ENCODE measurements around the gene CTU1. TPM values are rescaled to one million over a fixed set of nuclear protein-coding genes. Genes with fewer than 3 reads are reported as not detected.
"Not testable (repeated sequence)": the region's sequence is repeated elsewhere in the genome, so short reads cannot be mapped to it uniquely, and the experiment has no call there.

The CTU1 gene
- total RNA-seq, result 17.1 and 19.3 TPM in 2 replicates

DNA sequence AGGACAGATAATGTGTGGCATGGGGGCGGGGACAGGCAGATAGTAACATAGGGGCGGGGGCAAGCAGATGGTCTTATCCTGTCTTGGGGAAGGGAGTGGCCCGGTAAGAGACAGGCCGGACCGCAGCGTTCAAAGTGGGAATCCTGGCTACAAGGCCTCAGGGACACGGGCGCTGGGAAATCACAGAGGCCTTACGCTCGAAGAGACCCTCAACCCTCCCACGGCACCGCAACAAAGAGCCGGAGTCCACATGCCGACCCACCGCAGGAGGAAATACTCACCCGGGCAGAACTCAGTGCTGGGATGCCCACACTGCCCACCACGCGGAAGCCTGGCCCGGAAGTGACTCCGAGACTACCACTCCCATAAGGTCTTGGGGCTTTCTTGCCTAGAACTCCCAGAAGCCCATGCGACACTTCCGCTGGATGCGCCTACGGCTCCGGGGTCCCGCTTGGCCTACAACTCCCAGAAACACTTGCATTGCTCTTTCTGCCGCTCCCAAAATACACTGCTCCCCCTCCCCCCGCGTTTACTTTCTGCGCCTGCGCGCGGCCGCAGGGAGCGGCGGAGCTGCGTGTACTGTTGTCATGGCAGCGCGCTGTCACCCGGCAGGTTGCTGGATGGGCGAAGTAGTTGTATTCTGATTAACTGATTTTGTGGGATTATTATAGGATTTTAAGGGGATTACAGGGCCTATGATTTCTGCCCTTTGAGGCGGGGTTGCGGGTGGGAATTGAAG, at the start of gene CTU1:
Gene CTU1 (minus strand): TSS at position 344 of the 739 bp plus-strand sequence. CDS start 3,840 bp downstream, outside the sequence.
- peak; percentile 94 for DNase-seq (ENCODE audit: extremely low read depth, low read depth, low spot score)

DNA sequence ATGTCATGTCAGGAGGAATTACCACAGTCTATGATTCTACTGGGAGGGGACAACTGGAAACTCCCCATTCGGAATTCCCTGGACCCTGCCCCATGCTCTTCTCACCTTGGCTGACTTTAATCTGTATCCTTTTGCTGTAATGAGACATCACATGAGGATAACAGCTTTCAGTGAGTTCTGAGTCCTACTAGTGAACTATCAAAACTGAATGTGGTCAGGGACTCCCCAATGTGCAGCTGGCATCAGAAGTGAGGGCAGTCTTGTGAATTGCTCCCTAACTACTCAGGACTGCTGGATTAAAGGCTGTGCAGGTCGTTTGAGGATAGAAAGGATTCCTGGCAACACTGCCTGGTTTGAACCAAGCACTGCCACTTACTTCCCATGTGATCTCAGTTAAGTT, 49.1 kb upstream of the CTU1 start:
- no peak for DNase-seq (ENCODE audit: extremely low read depth, low read depth, low spot score)

DNA sequence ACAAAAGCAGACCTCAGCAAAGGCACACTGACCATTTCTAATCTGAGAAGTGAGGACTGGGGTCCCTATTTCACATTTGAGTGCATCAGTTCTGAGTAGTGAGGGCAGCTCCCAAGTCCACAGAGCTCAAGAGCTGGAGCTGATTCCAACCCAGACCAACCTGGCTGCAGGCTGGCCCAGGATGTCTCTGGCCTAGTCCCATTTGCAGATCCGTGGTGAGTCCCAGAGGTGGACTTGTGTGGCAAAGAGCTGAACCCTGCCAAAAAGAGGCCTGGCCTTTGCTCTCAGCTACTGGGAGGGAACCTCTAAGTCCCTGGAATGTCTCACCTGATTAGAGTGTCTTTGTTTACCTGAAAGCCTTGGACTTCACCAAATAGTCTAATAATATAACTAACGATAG, 48.5 kb upstream of the CTU1 start:
- no peak for DNase-seq (ENCODE audit: extremely low read depth, low read depth, low spot score)

DNA sequence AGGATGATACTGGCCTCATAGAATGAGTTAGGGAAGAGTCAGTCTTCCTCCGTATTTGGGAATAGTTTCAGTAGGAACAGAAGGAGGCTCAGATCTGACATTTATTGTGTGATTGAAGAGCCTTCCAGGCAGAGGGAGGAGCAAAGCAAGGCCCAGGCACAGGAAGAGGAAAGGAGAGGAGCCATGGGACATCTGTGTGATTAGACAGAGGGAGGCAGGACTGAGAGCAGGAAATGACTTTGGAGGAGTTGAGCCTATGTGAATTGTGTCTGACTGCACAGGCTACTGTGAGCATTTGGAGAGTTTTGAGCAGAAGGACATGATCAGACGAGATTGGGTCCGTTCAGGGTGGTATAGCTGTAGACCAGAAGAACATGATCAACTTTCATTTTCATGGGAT, 42.4 kb upstream of the CTU1 start:
- DNase-seq (ENCODE audit: extremely low read depth, low read depth, low spot score), result no peak

DNA sequence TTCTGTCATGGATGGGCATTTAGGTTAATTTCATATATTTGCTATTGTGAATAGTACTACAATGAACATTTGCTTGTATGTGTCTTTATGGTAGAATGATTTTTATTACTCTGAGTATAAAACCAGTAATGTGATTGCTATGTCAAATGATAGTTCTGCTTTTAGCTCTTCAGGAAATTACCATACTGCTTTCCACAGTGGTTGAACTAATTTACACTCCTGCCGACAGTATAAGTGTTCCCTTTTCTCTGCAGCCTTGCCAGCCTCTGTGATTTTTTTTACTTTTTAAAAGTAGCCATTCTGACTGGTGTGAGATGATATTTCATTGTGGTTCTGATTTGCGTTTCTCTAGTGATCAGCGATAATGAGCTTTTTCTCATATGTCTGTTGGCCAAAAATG, 40.4 kb upstream of the CTU1 start:
- DNase-seq (ENCODE audit: extremely low read depth, low read depth, low spot score), result no peak

DNA sequence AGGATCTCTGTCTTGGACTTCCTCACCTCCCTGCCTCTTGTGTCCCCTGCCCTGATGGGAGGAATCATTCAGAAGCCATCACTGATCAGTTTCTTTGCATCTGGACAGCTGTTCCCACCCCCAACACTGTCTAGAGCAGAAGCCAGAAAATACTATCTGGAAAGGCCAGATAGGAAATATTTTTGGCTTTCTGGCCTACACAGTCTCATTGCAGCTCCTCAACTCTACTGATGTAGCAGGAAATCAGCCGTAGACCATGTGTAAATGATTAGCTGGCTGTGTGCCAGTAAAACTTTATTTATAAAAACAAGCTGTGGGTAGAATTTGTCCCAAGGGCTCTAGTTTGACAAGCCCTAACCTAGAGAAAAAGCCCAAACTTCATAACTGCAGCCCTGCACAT, 39.5 kb upstream of the CTU1 start:
- no peak for DNase-seq (ENCODE audit: extremely low read depth, low read depth, low spot score)

DNA sequence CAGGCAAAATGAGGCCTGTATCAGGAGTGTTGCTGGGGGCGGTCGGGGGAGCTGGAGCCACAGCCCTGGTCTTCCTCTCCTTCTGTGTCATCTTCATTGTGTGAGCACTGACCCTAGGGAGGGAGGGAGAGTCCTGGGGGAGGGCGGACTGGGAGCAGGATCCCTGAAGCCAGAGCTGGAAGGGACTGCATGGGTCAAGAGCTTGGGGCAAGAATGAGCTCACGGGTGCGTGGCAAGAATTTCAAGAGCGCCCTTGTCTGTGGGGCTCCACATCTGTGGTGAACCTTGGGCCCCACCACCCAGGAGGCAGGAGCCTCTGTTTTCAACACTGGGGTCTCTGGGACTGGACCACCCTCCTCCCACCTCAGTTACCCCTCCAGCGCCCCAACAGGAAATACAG, 38.5 kb upstream of the CTU1 start:
- DNase-seq (ENCODE audit: extremely low read depth, low read depth, low spot score), result no peak

DNA sequence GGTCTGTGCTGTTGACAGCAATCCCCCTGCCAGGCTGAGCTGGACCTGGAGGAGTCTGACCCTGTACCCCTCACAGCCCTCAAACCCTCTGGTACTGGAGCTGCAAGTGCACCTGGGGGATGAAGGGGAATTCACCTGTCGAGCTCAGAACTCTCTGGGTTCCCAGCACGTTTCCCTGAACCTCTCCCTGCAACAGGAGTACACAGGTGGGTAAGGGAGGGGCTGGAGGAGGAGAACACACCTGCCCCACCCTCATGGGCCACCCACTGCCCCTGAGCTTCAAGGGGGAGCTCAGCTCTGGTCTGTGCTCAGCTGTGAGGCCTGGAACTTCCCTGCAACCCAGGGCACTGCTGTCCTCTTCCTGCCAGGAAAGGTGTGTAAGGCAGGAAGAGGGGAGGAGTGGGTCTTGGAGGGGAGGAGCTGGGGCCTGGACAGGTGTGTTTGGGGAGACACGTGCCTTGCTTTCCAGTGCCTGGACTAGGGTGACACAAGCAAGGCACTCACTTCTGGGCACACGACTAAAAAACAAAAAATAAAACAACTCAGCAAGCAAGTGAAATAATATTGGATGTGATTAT, 37.8 kb upstream of the CTU1 start:
- no peak for DNase-seq (ENCODE audit: extremely low read depth, low read depth, low spot score)

DNA sequence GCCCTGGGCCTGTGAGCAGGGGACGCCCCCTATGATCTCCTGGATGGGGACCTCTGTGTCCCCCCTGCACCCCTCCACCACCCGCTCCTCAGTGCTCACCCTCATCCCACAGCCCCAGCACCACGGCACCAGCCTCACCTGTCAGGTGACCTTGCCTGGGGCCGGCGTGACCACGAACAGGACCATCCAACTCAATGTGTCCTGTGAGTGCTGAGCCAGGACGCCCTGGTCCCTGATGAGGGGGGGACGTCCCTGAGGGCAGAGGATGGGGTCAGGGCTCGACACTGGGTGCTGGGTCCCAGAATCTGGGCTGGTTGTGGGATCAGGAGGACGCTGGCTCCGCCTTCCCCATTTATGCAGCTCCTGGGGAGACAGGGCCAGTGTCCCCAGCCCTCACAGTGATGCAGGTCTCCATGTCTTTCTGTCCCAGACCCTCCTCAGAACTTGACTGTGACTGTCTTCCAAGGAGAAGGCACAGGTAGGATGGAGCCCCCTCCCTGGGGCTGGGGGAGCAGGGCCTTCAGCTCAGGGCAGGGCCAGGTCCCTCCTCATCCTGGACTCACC, 36.4 kb upstream of the CTU1 start:
- DNase-seq (ENCODE audit: extremely low read depth, low read depth, low spot score), result no peak

DNA sequence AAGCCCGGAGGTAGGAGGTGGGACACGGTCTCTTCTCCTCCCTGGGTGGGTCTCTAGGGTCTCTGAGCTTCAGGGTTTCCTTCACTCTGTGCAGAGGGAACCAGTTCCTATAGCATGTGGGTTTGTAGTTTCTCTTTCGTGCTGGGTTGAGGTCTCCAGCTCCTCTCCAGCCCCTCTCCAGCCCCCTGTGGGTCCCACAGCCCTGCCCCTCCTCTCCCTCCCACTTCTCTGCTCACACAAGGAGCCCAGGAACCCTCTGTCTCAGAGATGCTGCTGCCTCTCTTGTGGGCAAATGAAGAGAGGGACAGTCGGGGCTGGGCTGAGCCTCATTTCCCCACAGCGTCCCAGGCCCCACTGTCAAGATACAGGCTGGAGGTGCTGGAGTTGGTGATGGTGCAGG, 35.3 kb upstream of the CTU1 start:
- DNase-seq (ENCODE audit: extremely low read depth, low read depth, low spot score), result no peak

DNA sequence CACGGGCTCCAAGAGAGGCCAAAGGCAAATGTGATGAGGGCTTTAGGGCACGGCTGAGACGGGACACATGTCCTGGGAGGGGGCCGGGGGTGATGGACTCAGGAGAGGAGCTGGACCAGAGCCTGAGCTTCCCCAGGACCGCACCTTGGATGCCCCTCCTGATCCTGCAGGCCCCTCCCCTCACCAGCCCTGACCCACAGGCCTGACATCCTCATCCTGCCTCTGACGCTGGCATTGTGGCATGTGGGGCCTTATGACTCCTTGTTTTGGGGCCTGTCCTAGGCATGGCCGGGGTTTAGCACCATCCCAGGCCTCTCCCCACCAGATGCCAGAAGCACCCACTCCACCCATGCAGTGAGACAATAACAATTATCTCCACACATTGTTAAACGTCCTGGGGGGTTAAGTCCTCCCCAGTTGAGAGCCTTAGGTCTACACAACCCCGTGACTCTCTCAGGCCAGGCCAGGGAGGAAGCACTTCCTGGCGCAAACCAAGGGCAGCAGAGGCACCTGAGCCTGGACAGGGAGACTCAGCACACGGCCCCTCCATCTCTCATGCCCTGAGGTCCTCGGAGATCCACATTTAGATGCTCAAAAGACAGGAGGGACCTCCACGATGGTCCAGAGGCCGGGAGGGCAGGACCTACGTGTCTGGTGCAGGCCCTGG, 34.7 kb upstream of the CTU1 start:
- DNase-seq (ENCODE audit: extremely low read depth, low read depth, low spot score), result not testable (repeated sequence)

DNA sequence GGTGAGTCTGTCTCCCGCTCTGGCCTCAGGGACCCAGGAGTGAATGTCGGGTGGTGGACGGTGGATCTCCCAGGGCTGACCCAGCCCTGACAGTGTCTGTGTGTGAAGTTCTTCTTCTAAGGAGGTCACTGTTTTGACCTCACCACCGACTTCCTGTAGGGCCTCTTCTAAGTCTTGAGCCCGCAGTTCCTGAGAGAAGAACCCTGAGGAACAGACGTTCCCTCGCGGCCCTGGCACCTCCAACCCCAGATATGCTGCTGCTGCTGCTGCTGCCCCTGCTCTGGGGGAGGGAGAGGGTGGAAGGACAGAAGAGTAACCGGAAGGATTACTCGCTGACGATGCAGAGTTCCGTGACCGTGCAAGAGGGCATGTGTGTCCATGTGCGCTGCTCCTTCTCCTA, 33.9 kb upstream of the CTU1 start, which contains the start of gene SIGLEC7:
Gene SIGLEC7 (plus strand): TSS at position 183 of the 400 bp plus-strand sequence. CDS start 69 bp downstream, at position 252.
- no peak for DNase-seq (ENCODE audit: extremely low read depth, low read depth, low spot score)

DNA sequence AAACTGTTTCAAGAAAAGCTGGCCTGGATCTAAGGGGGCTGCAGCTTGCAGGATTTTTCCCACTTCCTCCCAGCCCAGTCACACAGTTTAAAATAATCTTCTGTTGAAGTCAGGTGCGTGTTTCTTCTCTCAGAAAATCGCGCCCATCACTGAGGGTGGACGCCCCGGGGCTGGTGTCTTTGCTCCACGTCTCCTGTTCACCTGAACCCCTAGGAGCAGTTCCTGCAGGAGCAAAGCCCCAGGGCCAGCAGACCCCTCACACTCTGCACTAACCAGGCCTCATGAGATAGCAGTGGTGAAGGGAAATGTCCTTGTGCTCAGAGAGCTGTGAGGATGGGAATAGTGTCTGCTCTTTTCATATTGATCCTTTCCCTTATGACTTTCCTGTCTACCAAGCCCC, 33.0 kb upstream of the CTU1 start:
- DNase-seq (ENCODE audit: extremely low read depth, low read depth, low spot score), result no peak

DNA sequence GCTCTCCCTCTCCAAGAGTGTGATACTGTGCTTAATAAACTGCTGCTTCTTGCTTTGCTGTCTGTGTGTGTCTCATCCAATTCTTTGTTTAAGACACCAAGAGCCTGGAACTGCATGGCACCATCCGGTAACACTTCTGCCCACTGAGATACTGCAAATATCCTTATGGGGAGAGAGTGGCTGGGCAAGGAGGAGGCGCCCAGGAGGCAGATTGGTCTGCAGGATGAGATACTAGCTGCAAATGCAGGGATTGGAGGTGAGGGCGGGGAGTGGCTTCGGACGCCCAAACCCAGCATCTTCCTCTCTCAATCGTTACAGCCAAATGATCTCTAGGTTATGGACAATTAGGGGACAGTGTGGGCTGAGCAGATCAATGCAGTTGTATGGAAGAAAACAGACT, 32.2 kb upstream of the CTU1 start:
- no peak for DNase-seq (ENCODE audit: extremely low read depth, low read depth, low spot score)

DNA sequence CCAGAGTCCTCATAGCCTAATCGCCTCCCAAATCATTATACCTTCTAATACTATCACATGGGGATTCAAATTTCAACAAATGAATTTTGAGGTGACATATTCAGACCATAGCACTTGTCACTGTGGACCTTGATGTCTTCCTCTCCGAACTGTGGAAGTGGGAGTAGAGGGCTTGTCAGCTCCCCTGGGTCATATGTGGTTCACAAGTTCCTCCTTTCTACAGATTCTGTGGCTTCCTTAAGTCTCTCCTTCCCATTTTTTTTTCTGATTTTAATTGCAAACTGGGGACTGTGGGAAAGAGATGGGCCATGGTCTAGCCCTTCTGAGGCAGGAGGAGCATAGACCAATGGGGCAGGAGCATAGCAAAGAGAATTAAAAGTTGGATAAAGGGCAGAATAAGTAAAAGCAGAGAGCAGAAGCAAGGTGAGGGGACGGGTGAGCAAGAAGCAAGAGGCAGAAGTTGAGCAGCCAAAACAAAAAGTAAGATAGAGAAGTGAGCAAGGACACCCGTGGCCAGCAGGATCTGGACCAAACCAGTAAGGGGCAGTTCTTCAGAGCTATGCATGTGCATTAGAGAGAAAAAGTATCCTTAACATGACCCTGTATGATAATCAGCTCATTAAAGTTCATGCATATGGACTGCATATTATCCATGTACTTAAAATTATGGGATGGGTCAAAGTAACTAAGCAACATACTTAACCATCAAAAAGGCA, 31.2 kb upstream of the CTU1 start:
- no peak for DNase-seq (ENCODE audit: extremely low read depth, low read depth, low spot score)

DNA sequence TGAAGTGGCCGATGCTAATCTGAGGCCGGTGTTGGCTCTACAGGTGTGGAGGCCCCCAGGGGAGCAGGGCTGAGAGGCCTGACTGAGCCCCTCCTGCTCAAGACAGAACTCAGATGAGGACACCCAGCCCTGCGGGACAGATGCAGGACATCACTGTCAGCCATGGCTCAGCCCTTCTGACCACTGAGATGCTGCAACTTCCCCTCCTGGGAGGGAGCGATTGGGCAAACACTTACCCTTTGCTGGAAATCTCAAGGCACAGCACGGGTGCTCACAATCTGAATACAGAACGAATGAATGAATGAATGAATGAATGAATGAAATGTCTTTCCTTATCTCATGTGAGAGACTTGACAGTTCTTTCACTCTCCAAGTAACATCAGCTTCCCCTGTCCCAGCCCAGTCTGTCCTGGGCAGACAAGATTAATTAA, 30.4 kb upstream of the CTU1 start:
- no peak for DNase-seq (ENCODE audit: extremely low read depth, low read depth, low spot score)

DNA sequence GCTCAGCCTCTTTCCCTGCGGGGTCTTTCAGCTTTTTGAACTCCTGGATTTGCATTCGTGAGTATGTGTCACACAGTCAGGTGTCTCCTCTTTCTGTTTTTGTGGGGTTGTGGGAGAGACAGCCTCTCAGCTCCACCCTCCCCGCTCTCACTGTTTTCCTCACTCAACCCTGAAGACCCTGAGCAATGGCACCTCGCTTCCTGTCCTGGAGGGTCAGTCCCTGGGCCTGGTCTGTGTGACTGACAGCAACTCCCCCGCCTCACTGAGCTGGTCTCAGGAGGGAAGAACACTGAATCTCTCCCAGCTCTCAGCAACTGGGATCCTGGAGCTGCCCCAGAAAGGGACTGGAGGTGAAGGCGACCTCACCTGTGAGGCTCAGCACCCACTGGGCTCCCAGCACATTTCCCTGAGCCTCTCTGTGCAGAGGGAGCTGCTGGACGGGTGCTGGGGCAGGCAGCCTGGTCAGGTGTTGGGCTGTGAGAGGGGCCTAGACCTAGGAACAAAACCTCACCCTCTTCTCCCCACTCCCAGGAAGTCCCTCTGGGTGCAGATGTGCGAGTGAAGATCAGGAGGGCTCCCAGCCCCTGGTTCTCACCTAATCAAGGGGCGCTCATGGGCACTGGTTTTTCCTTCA, 29.7 kb upstream of the CTU1 start:
- no peak for DNase-seq (ENCODE audit: extremely low read depth, low read depth, low spot score)

DNA sequence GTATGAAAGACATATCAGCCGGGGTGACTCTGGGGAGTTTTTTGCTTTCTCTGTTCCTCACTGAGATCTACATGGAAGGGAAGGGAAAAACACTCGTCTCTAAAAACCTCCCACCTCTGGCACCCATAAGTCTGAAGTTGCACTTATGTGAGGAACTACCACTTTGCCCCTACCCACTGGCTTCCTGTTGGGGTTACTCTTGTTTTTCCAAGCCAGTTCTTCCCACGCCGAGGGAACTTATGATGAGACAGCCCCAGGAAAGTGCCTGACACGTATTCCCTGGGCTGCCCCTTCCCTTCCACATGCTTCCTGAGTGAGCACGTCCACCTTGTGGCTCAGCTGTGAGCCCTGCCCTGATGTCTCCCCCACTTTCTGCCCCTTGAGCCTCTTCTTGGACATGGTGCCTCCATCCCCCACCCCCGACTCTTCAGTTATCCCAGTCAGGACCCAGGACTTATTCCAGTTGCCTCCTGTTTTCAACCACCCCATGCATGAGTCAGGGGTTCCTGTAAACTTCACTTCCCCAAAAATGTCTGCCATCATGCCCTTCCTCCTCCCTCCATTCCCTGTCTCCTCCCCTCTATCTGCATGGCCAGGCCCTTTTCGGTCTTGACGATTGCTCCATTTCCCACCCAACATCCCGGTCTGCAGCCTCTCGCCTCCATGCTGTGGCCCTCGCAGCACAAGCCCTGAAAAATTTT, 28.8 kb upstream of the CTU1 start:
- DNase-seq (ENCODE audit: extremely low read depth, low read depth, low spot score), result no peak

DNA sequence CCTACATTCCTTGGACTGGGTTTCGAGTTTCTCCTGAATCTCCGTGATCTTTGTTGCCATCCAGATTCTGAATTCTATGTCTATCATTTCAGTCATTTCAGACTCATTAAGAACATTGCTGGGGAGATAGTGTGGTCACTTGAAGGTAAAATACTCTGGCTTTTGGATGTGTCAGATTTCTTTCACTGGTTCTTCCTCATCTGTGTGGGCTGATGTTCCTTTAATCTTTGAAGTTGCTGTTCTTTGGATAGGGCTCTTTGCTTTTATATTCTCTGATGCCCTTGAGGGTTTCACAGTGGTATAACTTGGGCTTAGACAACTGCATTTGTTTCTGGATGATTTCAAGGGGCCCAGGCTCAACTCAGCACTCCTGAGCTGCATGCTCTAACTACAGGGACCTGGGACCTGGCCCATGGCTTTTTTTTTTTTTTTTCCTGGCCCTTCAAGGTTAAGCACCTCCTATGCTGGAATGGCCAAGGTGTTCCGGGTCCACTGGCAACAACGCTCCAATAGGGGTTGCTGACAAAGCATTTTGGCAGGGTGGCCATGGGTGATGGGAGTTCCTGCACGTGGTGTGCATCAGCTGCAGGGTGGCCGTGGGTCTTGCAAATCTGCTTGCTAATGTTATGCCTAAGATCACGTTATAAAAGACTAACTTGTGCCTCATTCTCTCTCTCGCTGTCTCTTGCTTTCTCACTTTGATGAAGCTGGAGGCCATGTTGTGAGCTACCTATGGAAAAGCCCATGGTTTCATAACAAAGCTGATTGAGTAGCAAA, 28.0 kb upstream of the CTU1 start:
- DNase-seq (ENCODE audit: extremely low read depth, low read depth, low spot score), result no peak
